K562 (cell line): Measurements from ENCODE around the gene SEPTIN1. TPM values are rescaled to one million over a fixed set of nuclear protein-coding genes. Genes with fewer than 3 reads are reported as not detected.

Experiments used
- CEBPB ChIP-seq: fragments of 450-650 bp; IDR thresholded peaks from 2 replicates; pipeline ENCODE4 v1.6.1; 2016; ENCODE audit warnings: missing genetic modification characterization, missing compliant biosample characterization
- DNMT1 ChIP-seq: fragments of 450-650 bp; IDR thresholded peaks from 2 replicates; pipeline ENCODE4 v1.6.1; 2016; ENCODE audit warnings: antibody characterized with exemption, mild to moderate bottlenecking
- FOSL1 ChIP-seq: fragments of 200-800 bp; sonication (Bioruptor generic); conservative IDR thresholded peaks from 2 replicates; pipeline ENCODE4 v1.6.1; 2016; ENCODE audit warnings: missing genetic modification characterization, missing compliant biosample characterization
- HCFC1 ChIP-seq: IDR thresholded peaks from 2 replicates; pipeline ENCODE4 v1.6.1; 2012; ENCODE audit warnings: low read depth, low read length, improper control_type of control experiment
- KHSRP ChIP-seq: fragments of 450-650 bp; IDR thresholded peaks from 2 replicates; pipeline ENCODE4 v1.6.1; 2017
- KLF1 ChIP-seq: fragments of 450-650 bp; IDR thresholded peaks from 2 replicates; pipeline ENCODE4 v1.6.1; 2016; ENCODE audit warnings: missing genetic modification characterization, missing compliant biosample characterization
- LARP7 ChIP-seq: fragments of 450-650 bp; IDR thresholded peaks from 2 replicates; pipeline ENCODE4 v1.6.1; 2016
- PML ChIP-seq: IDR thresholded peaks from 2 replicates; pipeline ENCODE4 v1.6.1; 2012; ENCODE audit warnings: low read length, inconsistent platforms
- PURB ChIP-seq: sonication (generic); formaldehyde crosslinking; IDR thresholded peaks from 2 replicates; pipeline ENCODE4 v1.9.0; 2021; ENCODE audit warnings: low read depth, mild to moderate bottlenecking, missing genetic modification reagents
- SIX5 ChIP-seq, 2 experiments: IDR thresholded peaks; 2 replicates each; pipeline ENCODE4 v1.6.1; 2011; ENCODE audit warnings: low read length in 2 of 2, borderline replicate concordance in 1 of 2, low read depth in 1 of 2, mild to moderate bottlenecking in 1 of 2, moderate library complexity in 1 of 2; ENCODE audit not compliant: insufficient read depth in 1 of 2
- SMAD1 ChIP-seq: fragments of 150-350 bp; IDR thresholded peaks from 2 replicates; pipeline ENCODE4 v1.6.1; 2014; ENCODE audit warnings: low read length, low read depth; ENCODE audit not compliant: partially characterized antibody
- SMARCE1 ChIP-seq: fragments of 450-650 bp; IDR thresholded peaks from 2 replicates; pipeline ENCODE4 v1.7.1; 2016; ENCODE audit warnings: mild to moderate bottlenecking
- TEAD4 ChIP-seq, 2 experiments: sonication (generic) in 1 of 2; formaldehyde crosslinking in 1 of 2; IDR thresholded peaks; 2 replicates each; pipeline versions ENCODE4 v1.6.1 to v1.8.0; 2012 to 2022; ENCODE audit warnings: borderline replicate concordance in 1 of 2, inconsistent platforms in 1 of 2, low read length in 1 of 2, mild to moderate bottlenecking in 1 of 2, missing genetic modification reagents in 1 of 2
- ZBTB49 ChIP-seq: sonication (generic); formaldehyde crosslinking; IDR thresholded peaks from 2 replicates; pipeline ENCODE4 v1.8.0; 2022; ENCODE audit warnings: missing genetic modification reagents, mild to moderate bottlenecking, borderline replicate concordance
- ZMIZ1 ChIP-seq, 2 experiments: fragments of 150-350 bp in 1 of 2; IDR thresholded peaks; 2 replicates each; pipeline ENCODE4 v1.6.1; 2012 to 2016; ENCODE audit warnings: low read depth in 2 of 2, low read length in 2 of 2, mild to moderate bottlenecking in 1 of 2, moderate library complexity in 1 of 2
- ZNF133 ChIP-seq: fragments of 250-450 bp; sonication (Bioruptor Pico); IDR thresholded peaks from 2 replicates; pipeline ENCODE4 v1.4.0; 2020; ENCODE audit warnings: mild to moderate bottlenecking
- ZNF175 ChIP-seq: fragments of 200-800 bp; sonication (Bioruptor generic); IDR thresholded peaks from 2 replicates; pipeline ENCODE4 v1.6.1; 2016; ENCODE audit warnings: low read depth, mild to moderate bottlenecking, missing genetic modification characterization, missing compliant biosample characterization
- ZNF224 ChIP-seq: sonication (generic); formaldehyde crosslinking; IDR thresholded peaks from 2 replicates; pipeline ENCODE4 v1.8.0; 2022; ENCODE audit warnings: mild to moderate bottlenecking, missing genetic modification reagents
- ZNF398 ChIP-seq: fragments of 250-450 bp; sonication (Bioruptor Pico); IDR thresholded peaks from 2 replicates; pipeline ENCODE4 v1.8.0; 2021; ENCODE audit warnings: moderate library complexity, mild to moderate bottlenecking, inconsistent platforms
- ZNF668 ChIP-seq: fragments of 250-450 bp; sonication (Bioruptor Pico); IDR thresholded peaks from 2 replicates; pipeline ENCODE4 v1.8.0; 2022; ENCODE audit warnings: mild to moderate bottlenecking, inconsistent platforms
- ZNF766 ChIP-seq: fragments of 200-800 bp; sonication (Bioruptor generic); conservative IDR thresholded peaks from 2 replicates; pipeline ENCODE4 v1.6.1; 2016; ENCODE audit warnings: missing genetic modification characterization, missing compliant biosample characterization
- polyA plus RNA-seq, 8 experiments: library from polyadenylated mRNA; depleted of rRNA in 4 of 8; stranded (reverse) in 5 of 8; unstranded in 3 of 8; fragments of >200 nt; fragmentation: Nextera tagmentation in 2 of 8; fragmentation: Illumina TruSeq in 1 of 8; extraction: Ambion mirVana in 2 of 8; extraction: Trizol in 1 of 8; gene quantifications; 2 replicates each; pipeline versions ENCODE4 v1.2.1 to v1.2.3, GENCODE V29; 2011 to 2014; ENCODE audit warnings: inconsistent platforms in 1 of 8, missing spikeins in 1 of 8
- total RNA-seq, 7 experiments: library from RNA; depleted of rRNA in 6 of 7; stranded (reverse); fragments of >200 nt in 6 of 7; fragmentation: Illumina TruSeq in 2 of 7; extraction: Trizol in 2 of 7; gene quantifications; 2 replicates each; pipeline versions ENCODE4 v1.2.1 to v1.2.3, GENCODE V29; 2011 to 2021; ENCODE audit warnings: low replicate concordance in 1 of 7

SEPTIN1 gene
- total and polyA plus RNA-seq, 9 of the 15 experiments (the other 6 are each of a cell fraction or from before 2014, with no cell fraction given) = 0.23 to 5.6 (median 1.7) TPM; not detected in 1

GRCh38 chr16:30407102-30407803, 24.9 kb upstream of the SEPTIN1 start, which contains the start of gene ZNF771 (continued):
- TF ChIP-seq ZNF175 (CRISPR knock-in tag) (no peak), ZNF398 (CRISPR knock-in tag) (no peak), PURB (CRISPR knock-in tag) (no peak), SIX5 (IDR thresholded peaks at IDR 0.05; ENCODE audit: borderline replicate concordance in 1 of 2, insufficient read depth in 1 of 2, low read depth in 1 of 2, low read length in 2 of 2) (no peak), ZNF133 (CRISPR knock-in tag) (no peak), FOSL1 (tag) (peak; percentile 78), ZNF224 (CRISPR knock-in tag) (no peak), LARP7 (no peak), PML (no peak), SMAD1 (no peak), SMARCE1 (peak; percentile 58), HCFC1 (no peak), ZNF766 (CRISPR knock-in tag) (no peak), ZNF668 (no peak), ZBTB49 (no peak), DNMT1 (no peak), TEAD4 (IDR thresholded peaks at IDR 0.05; ENCODE audit: low read length) (no peak), TEAD4 (CRISPR knock-in tag; IDR thresholded peaks at IDR 0.05; ENCODE audit: borderline replicate concordance) (no peak), KLF1 (tag) (peak; percentile 59; the same call in 1 of the 2 replicates), ZMIZ1 (IDR thresholded peaks at IDR 0.05; ENCODE audit: low read depth in 2 of 2, low read length in 2 of 2) (no peak), KHSRP (no peak), CEBPB (tag) (no peak)
